MG63 (cell line): ENCODE measurements around the gene ZFHX3. TPM values are rescaled to one million over a fixed set of nuclear protein-coding genes. Genes with fewer than 3 reads are reported as not detected.

ENCODE experiments used
- DNase-seq: peaks from one replicate; pipeline ENCODE4 v3.0.0-alpha.2; 2020
- H3K27me3 ChIP-seq: fragments of 250-450 bp; sonication (Bioruptor Pico); 2 replicates; pipeline ENCODE4 v1.5.1; 2020; ENCODE audit warnings: mild to moderate bottlenecking, moderate library complexity
- H3K36me3 ChIP-seq: fragments of 250-450 bp; sonication (Bioruptor Pico); 2 replicates; pipeline ENCODE4 v1.5.1; 2020; ENCODE audit warnings: mild to moderate bottlenecking, moderate library complexity
- H3K4me3 ChIP-seq: fragments of 250-450 bp; sonication (Bioruptor Pico); 2 replicates; pipeline ENCODE4 v1.5.1; 2020; ENCODE audit warnings: mild to moderate bottlenecking, moderate library complexity
- H3K9me3 ChIP-seq: fragments of 250-450 bp; sonication (Bioruptor Pico); 2 replicates; pipeline ENCODE4 v1.5.1; 2020; ENCODE audit warnings: mild to moderate bottlenecking, moderate library complexity
- total RNA-seq: library from RNA; depleted of rRNA; stranded (reverse); fragments of >200 nt; shearing (Covaris generic); gene quantifications from 2 replicates; pipeline ENCODE4 v1.2.3, GENCODE V29; 2014; ENCODE audit warnings: low replicate concordance

The ZFHX3 gene
- total RNA-seq, 1 experiment from 2014 or later: 0.89 TPM

GRCh38 chr16:73050201-73051099 is 2.5 kb upstream of the ZFHX3 start:
- H3K36me3 ChIP-seq: no peaks in the 10 kb centered on the region
- H3K9me3 ChIP-seq: no peaks in the 10 kb centered on the region
- H3K4me3 ChIP-seq: no peak overlapping the region
- peak; percentile 54 for DNase-seq
- no peaks in the 10 kb centered on the region for H3K27me3 ChIP-seq

GRCh38 chr16:73049511-73049910 is 1.6 kb upstream of the ZFHX3 start:
- DNase-seq: no peak
- Histone ChIP-seq H3K9me3 (no peaks in the 10 kb centered on the region), H3K36me3 (no peaks in the 10 kb centered on the region), H3K27me3 (no peaks in the 10 kb centered on the region), H3K4me3 (no peak overlapping the region)

DNA sequence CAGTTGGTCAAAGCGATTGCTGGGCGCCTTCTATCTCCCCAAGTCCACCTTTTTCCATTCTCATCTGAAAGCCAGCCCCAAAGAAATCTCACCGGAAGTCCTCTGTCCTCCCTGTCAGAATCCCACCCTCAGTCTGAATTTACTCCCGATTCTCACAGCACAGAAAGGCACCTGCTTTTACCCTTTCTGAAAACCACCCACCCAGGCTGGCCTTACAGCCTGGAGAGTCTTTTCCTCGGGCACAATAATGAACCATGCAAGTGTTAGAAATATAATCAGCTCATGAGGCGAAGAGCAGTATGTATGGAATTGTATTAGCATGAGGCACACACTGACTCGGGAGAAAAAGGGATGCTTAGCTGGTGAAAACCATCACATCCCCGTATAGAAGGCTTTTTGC is 1.2 kb upstream of the ZFHX3 start:
- no peaks in the 10 kb centered on the region for H3K9me3 ChIP-seq
- no peak for DNase-seq
- no peaks in the 10 kb centered on the region for H3K36me3 ChIP-seq
- no peaks in the 10 kb centered on the region for H3K27me3 ChIP-seq
- H3K4me3 ChIP-seq: peak overlapping the region; percentile 62

DNA sequence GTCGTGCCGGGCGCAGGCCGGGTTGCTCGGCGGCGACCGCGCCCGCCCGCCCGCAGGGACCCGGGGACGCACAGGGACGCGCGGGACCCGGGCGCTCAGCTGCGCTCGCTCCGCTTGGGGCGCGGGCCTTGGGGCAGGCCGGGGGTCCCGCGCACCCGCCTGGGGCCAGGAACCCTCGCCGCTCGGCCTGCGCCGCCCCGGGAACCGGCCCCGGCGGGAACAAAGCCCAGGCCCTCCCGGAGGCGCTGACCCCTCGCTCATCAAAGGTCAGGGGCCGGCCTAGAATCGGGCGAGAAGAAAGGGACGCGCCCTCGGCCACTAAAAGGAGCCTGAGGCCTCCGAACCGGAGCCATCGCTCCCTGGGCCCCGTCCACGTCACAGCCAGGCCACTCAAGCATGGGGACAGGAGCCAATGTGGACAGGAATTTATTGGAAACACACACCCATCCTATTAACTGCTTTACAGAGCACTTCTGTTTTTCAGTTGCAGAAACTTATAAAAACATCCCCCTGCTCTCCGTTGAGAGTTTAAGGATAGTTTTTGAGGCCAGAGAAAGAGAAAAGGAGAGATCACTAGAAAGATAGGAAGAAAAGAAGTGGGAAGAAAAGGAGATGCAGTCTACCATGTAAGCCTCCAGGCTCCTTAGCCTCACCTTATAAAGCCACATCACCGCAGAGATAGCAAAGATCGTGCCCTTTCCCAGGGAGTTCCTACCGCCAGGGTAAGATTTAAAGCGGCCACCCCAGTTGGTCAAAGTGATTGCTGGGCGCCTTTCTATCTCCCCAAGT is 558 bp upstream of the ZFHX3 start:
- Histone ChIP-seq H3K4me3 (peak overlapping the region; percentile 62), H3K9me3 (no peaks in the 10 kb centered on the region), H3K36me3 (no peaks in the 10 kb centered on the region), H3K27me3 (no peaks in the 10 kb centered on the region)
- peak; percentile 65 for DNase-seq

DNA sequence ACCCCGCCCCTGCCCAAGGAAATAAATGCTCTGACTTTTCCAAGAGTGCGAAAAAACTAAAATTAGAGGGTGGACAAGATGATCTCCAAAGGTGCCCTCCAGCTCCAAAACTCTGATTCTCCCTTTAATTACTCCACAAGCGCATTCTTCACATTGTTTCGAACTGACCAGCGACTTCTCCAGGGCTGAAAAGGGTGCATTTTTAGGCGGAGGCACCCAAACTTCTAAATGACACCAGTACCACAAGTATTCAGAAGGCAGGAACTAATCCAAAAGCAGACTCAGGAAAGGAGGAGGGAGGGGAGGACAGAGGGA is 750 bp downstream of the ZFHX3 start:
- no peaks in the 10 kb centered on the region for H3K9me3 ChIP-seq
- H3K27me3 ChIP-seq: no peaks in the 10 kb centered on the region
- peak overlapping the region; percentile 62 for H3K4me3 ChIP-seq
- peak; percentile 67 for DNase-seq
- no peaks in the 10 kb centered on the region for H3K36me3 ChIP-seq

GRCh38 chr16:73046849-73047214 is 1.1 kb downstream of the ZFHX3 start:
- Histone ChIP-seq H3K27me3 (no peaks in the 10 kb centered on the region), H3K36me3 (no peaks in the 10 kb centered on the region), H3K4me3 (peak overlapping the region; percentile 62), H3K9me3 (no peaks in the 10 kb centered on the region)
- no peak for DNase-seq

DNA sequence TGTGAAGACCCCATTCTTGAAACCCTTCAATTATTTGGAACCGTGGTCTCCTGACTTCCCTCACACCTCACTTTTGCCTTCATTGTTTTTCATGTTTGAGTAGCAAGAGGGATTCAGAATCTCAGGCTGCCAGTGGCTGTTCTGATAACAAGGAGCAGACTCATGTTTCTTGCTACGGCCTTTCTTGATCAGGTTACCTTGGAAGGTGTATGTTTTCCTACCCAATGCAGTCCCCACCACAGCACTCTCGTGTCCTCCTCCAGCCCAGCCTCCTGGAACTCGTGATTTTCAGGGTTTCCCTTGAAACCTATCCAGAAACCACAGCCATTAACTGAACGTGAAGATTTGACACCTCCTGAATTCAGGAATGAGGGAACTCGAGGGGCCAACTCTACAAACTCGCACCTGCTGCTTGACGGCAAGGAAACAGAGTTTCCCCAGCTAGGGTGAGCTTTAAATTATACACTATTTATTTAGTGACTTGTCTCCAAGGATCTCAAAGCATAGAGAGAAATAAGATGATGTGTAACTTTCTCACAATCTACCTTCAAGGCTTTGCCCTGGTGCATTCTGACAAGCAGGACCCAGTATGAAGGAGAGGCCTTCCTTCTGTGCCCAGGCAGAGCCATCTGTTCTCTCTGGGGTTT is 1.6 kb downstream of the ZFHX3 start:
- H3K4me3 ChIP-seq: peak overlapping the region; percentile 62; the same call in 1 of the 2 replicates
- no peak for DNase-seq
- H3K9me3 ChIP-seq: no peaks in the 10 kb centered on the region
- no peaks in the 10 kb centered on the region for H3K27me3 ChIP-seq
- no peaks in the 10 kb centered on the region for H3K36me3 ChIP-seq

DNA sequence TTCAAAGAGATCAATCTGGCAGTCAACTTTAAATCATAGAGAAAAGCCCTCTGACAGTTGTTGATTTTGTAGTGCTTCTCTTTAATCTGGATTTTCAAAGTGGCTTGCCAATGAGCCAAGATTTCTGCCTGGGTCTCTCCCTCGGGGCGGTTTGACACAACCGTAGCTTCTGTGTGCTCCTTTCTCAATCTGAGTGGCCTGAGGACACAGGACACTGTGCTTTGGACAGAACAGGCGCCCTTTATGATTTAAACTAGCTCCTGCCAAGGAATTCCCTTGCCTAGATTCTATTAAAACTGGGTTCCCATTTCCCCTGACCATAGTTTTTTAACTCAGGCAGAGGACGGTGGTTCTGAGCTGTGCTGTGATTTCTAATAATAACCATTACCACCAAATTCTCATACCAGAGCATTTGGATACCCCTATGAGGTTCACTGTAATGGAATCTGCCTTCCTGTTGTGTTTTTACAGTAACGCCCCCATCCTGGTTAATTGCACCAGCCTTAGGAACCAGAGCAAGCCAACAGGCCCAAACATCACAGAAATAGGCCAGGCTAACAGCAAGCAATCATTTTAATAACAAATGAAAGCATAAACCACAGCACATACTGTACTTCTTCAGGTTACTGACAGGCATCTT is 4.0 kb downstream of the ZFHX3 start:
- Histone ChIP-seq H3K4me3 (no peak overlapping the region), H3K36me3 (no peaks in the 10 kb centered on the region), H3K27me3 (no peaks in the 10 kb centered on the region), H3K9me3 (no peaks in the 10 kb centered on the region)
- DNase-seq: no peak

DNA sequence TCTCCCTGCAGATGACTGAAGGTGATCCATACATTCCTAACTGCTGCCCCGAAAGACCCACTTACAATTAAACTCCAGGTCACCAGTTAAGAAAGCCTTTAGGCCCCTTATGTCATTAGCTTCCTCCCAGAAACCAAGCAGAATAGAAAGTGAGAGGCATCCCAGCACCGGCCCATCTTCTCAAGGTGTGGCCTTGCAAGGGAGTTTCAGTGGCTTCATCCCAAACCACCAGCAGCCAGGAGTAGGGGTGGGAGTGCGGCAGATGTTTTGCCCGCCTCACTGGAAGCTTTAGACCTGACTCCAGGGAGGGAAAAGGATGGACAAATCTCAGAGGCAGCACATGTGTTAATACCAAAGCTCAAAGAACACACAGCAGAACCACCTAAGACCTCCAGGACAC is 5.1 kb downstream of the ZFHX3 start:
- H3K4me3 ChIP-seq: no peak overlapping the region
- no peak for DNase-seq
- no peaks in the 10 kb centered on the region for H3K9me3 ChIP-seq
- H3K27me3 ChIP-seq: no peaks in the 10 kb centered on the region
- H3K36me3 ChIP-seq: no peaks in the 10 kb centered on the region

DNA sequence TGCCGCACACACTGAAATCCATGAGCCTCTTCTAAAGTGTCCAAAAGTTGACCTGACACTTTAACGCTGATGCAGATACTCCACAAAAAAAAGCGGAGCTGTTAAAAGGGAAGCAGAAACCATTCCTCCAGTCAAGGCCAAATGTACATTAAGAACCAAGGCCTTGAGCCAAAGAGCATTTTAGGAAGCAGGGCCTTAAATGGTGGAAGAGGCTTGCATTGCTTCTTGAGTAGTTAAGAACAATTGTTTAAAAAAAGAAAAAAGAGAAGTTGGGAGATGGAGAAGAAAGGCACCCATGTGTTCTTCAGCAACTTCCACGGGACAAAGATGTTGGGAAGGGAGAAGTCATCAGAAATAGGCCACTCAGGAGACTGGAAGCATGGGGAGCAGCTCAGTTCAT is 6.3 kb downstream of the ZFHX3 start:
- Histone ChIP-seq H3K27me3 (no peaks in the 10 kb centered on the region), H3K4me3 (no peak overlapping the region), H3K36me3 (no peaks in the 10 kb centered on the region), H3K9me3 (no peaks in the 10 kb centered on the region)
- no peak for DNase-seq

DNA sequence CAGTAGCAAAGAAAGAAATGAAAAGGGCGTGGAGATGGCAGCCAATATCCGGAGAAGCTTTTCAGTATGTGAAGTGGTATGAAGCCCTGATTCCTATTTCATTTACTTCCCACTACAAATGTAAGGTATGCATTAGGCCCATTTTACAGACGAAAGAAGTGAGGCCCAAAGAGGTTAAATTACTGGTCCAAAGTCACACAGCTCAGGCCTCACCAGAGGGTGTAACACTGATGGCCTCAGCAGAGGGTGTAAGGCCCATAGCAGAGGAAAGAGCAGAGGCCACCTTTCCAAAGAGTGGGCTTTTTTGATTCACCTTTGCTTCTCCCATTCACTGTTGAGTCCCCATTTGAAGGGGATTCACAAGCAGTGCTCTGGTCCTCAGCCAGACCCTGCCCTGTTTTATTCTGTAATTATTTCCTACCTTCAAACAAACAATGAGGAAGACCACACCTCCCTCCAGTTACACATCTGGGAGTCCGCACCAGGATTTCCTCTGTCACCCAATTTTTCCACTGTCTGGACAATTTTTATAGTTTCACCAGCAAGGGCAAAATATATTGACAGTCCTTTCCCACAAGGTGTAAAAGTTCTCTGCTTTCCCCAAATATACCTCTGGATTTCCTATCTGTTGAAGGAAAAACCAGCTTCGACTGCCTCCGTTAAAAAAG is 7.1 kb downstream of the ZFHX3 start:
- no peaks in the 10 kb centered on the region for H3K9me3 ChIP-seq
- H3K27me3 ChIP-seq: no peaks in the 10 kb centered on the region
- no peak for DNase-seq
- no peak overlapping the region for H3K4me3 ChIP-seq
- H3K36me3 ChIP-seq: no peaks in the 10 kb centered on the region

DNA sequence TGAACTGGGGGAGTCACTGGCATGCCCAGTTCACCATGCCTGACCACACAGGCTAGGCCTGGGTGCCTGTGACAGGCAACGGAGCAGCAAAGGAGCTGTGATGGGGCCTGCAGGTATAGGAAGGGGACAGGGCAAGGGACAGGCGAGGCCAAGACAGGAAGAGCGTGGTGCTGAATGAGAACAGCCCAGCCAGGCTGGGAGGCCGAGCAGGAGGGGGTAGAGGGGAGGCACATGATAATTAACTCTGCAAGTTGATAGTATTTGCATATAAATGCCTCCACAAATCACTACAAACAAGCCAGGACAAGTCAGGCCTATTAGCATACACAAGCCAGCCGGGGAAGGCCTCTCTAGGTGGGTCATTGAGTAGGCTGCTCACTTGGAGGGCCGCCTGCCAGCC is 7.8 kb downstream of the ZFHX3 start:
- Histone ChIP-seq H3K4me3 (no peak overlapping the region), H3K27me3 (no peaks in the 10 kb centered on the region), H3K36me3 (no peaks in the 10 kb centered on the region), H3K9me3 (no peaks in the 10 kb centered on the region)
- no peak for DNase-seq

DNA sequence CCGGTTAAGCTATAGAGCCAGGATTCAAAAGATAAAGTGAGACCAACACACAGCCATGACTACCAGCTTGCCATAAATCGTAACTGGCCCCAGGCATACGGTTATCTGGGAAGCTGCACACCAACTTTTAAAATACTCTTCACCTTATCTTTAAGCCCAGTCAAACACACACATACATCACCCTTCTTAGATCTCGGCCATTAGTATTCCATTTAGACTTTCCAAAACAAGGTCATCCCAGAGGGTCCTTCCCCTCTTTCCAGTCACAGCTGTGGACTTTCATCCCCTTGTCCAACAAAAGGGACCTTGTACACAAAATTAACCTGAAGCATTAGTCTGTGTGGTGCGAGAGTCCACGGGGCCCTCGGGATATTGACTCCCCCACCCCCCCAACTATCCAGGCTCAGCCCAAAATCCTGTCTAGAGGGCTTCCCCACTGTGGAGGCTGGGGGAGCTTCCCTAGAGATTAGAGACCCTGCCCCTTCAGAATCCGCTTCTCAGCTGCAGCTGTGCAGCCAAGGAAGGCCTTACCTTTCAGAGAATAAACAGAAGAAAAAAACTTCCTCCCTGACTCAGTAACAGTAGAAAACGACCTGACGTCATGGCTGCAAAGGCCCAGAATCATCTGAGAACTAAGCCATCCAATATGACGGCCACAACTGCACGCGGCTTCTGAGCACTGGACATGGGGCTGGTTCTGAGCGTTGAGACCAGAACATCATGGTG is 9.9 kb downstream of the ZFHX3 start:
- Histone ChIP-seq H3K9me3 (no peaks in the 10 kb centered on the region), H3K36me3 (no peaks in the 10 kb centered on the region), H3K4me3 (no peak overlapping the region), H3K27me3 (no peaks in the 10 kb centered on the region)
- DNase-seq: no peak

- Histone ChIP-seq H3K27me3 (no peaks in the 10 kb centered on the region), H3K36me3 (no peaks in the 10 kb centered on the region), H3K9me3 (no peaks in the 10 kb centered on the region), H3K4me3 (no peak overlapping the region)
- DNase-seq: no peak
Observed at GRCh38 chr16:73037331-73037745, 10.6 kb downstream of the ZFHX3 start.

- Histone ChIP-seq H3K36me3 (no peaks in the 10 kb centered on the region), H3K9me3 (no peaks in the 10 kb centered on the region), H3K4me3 (no peak overlapping the region), H3K27me3 (no peaks in the 10 kb centered on the region)
- no peak for DNase-seq
Observed at GRCh38 chr16:73036074-73036826, 11.7 kb downstream of the ZFHX3 start.
